Endothelial cell of umbilical vein (primary cell): Measurements from ENCODE around the gene CYP1A2. TPM values are rescaled to one million over a fixed set of nuclear protein-coding genes. Genes with fewer than 3 reads are reported as not detected.

Source experiments
- BruUV-seq: library from RNA; stranded (reverse); fragments of 400-500 nt; replicated peaks from 2 replicates; lab custom pipeline; 2021; lab: Mats Ljungman, UMichigan
- CTCF ChIA-PET: fragments of 300-600, 350-600 bp; sonication (Branson Sonifier 250); formaldehyde crosslinking; loops from one replicate; lab custom pipeline; 2021; ENCODE audit warnings: antibody characterized with exemption, inconsistent platforms; lab: Charles Lee
- POLR2A ChIA-PET: fragments of 300-600, 350-600 bp; sonication (Branson Sonifier 250); formaldehyde crosslinking; loops from one replicate; lab custom pipeline; 2021; ENCODE audit warnings: antibody characterized with exemption, inconsistent platforms; lab: Charles Lee
- DNase-seq: peaks from one replicate; pipeline ENCODE4 v3.0.0-alpha.2; 2011; ENCODE audit warnings: low read depth, low spot score
- FAIRE-seq: peaks from 2 replicates; lab custom pipeline; 2011; peaks lifted over from hg19 to GRCh38; lab: Jason Lieb, UNC
- H2AFZ ChIP-seq: 2 replicates; pipeline ENCODE4 v1.6.0; 2012; ENCODE audit warnings: low read depth, low read length, control low read depth, inconsistent platforms
- H3K27ac ChIP-seq: 2 replicates; pipeline ENCODE4 v1.5.1; 2011; ENCODE audit warnings: low read depth, mild to moderate bottlenecking, control low read depth, low read length, moderate library complexity; ENCODE audit not compliant: insufficient read depth
- H3K27me3 ChIP-seq, 2 experiments: 2 replicates each; pipeline versions ENCODE4 v1.6.0 to v1.6.1; 2011; ENCODE audit warnings: low read length in 2 of 2, mixed read lengths in 1 of 2; ENCODE audit not compliant: control insufficient read depth in 2 of 2, insufficient read depth in 2 of 2
- H3K36me3 ChIP-seq, 2 experiments: 2 replicates in 1 of 2; 3 replicates in 1 of 2; pipeline ENCODE4 v1.5.1; 2011; ENCODE audit warnings: low read length in 2 of 2, mild to moderate bottlenecking in 1 of 2, moderate library complexity in 1 of 2; ENCODE audit not compliant: control insufficient read depth in 2 of 2, insufficient read depth in 2 of 2; ENCODE audit errors: extremely low read depth in 1 of 2
- H3K4me1 ChIP-seq: 3 replicates; pipeline ENCODE4 v1.5.1; 2011; ENCODE audit warnings: mild to moderate bottlenecking, low read length; ENCODE audit not compliant: control insufficient read depth, insufficient read depth; ENCODE audit errors: extremely low read depth
- H3K4me2 ChIP-seq: 2 replicates; pipeline ENCODE4 v1.6.1; 2011; ENCODE audit warnings: low read length, control low read depth, mixed read lengths; ENCODE audit not compliant: insufficient read depth
- H3K4me3 ChIP-seq, 3 experiments: fragments of 200-600 bp in 1 of 3; sonication (generic), shearing (Covaris generic) in 1 of 3; replicated peaks in 1 of 3; 2 replicates each; pipeline ENCODE4 v1.5.1; 2011 to 2016; ENCODE audit warnings: control low read depth in 3 of 3, low read length in 3 of 3, mild to moderate bottlenecking in 2 of 3, inconsistent platforms in 1 of 3, low read depth in 1 of 3, moderate library complexity in 1 of 3; ENCODE audit not compliant: insufficient read depth in 1 of 3
- H3K79me2 ChIP-seq: 2 replicates; pipeline ENCODE4 v1.6.0; 2012; ENCODE audit warnings: low read length, inconsistent platforms; ENCODE audit not compliant: control insufficient read depth, insufficient read depth
- H3K9ac ChIP-seq: replicated peaks from 2 replicates; pipeline ENCODE3; 2011; ENCODE audit warnings: low read length, control low read depth; ENCODE audit not compliant: insufficient read depth; ENCODE audit errors: extremely low read depth
- H3K9me1 ChIP-seq: replicated peaks from 3 replicates; pipeline ENCODE4 v1.6.0; 2011; ENCODE audit warnings: mild to moderate bottlenecking, low read length; ENCODE audit not compliant: control insufficient read depth, insufficient read depth; ENCODE audit errors: extremely low read depth
- H3K9me3 ChIP-seq: replicated peaks from 2 replicates; pipeline ENCODE4 v1.5.1; 2012; ENCODE audit warnings: low read length, inconsistent platforms; ENCODE audit not compliant: control insufficient read depth, insufficient read depth
- H4K20me1 ChIP-seq: replicated peaks from 2 replicates; pipeline ENCODE3; 2011; ENCODE audit warnings: mild to moderate bottlenecking, low read length; ENCODE audit not compliant: control insufficient read depth, insufficient read depth; ENCODE audit errors: extremely low read depth
- CTCF ChIP-seq, 2 donors: IDR thresholded peaks; 1 replicate in 1 of 2; 2 replicates in 1 of 2; pipeline ENCODE4 v1.5.1; 2011; ENCODE audit warnings: low read length in 2 of 2, mild to moderate bottlenecking in 2 of 2, moderate library complexity in 2 of 2, control low read depth in 1 of 2, inconsistent platforms in 1 of 2, low read depth in 1 of 2; ENCODE audit not compliant: insufficient read depth in 1 of 2; ENCODE audit errors: extremely low read depth in 1 of 2
- EZH2 ChIP-seq: IDR thresholded peaks from 2 replicates; pipeline ENCODE4 v1.6.1; 2012; ENCODE audit warnings: borderline replicate concordance, low read depth, mild to moderate bottlenecking, moderate library complexity, low read length, inconsistent platforms; ENCODE audit not compliant: severe bottlenecking
- FOS ChIP-seq: IDR thresholded peaks from 2 replicates; pipeline ENCODE4 v1.6.1; 2011; ENCODE audit warnings: mild to moderate bottlenecking, low read length, moderate library complexity, borderline replicate concordance; ENCODE audit not compliant: insufficient read depth
- GATA2 ChIP-seq: IDR thresholded peaks from 2 replicates; pipeline ENCODE4 v1.7.0; 2011; ENCODE audit warnings: low read depth, mild to moderate bottlenecking, moderate library complexity, mixed read lengths, low read length; ENCODE audit not compliant: insufficient read length, insufficient read depth
- JUN ChIP-seq: IDR thresholded peaks from 2 replicates; pipeline ENCODE4 v1.6.1; 2011; ENCODE audit warnings: borderline replicate concordance, low read depth; ENCODE audit not compliant: insufficient read length, insufficient read depth
- MYC ChIP-seq: IDR thresholded peaks from one replicate; pipeline ENCODE4 v1.6.1; 2011; ENCODE audit warnings: mild to moderate bottlenecking, low read depth, low read length
- POLR2AphosphoS5 ChIP-seq: IDR thresholded peaks from 2 replicates; pipeline ENCODE4 v1.6.1; 2012; ENCODE audit warnings: low read depth, mild to moderate bottlenecking, control low read depth, low read length, moderate library complexity; ENCODE audit not compliant: insufficient read depth
- dilution Hi-C: fragments of 300-500 bp; cut with MboI; formaldehyde crosslinking; loops from one replicate; pipeline ENCODE4 v1.15.0; 2019; ENCODE audit warnings: low sequenced_read_pairs; ENCODE audit not compliant: extremely low pct_ligation_motif_present
- intact Hi-C: fragments of 100-400 bp; cut with micrococcal nuclease; formaldehyde crosslinking; loops from one replicate; pipeline ENCODE4 v1.10.0; 2022
- microRNA-seq: library from miRNA; unstranded; fragments of <30 nt; microRNA quantifications from one replicate; pipeline ENCODE4 v1.2.0, GENCODE V29; 2021; ENCODE audit warnings: borderline number of aligned reads, borderline replicate concordance
- polyA plus RNA-seq, 4 experiments: library from polyadenylated mRNA; depleted of rRNA in 3 of 4; stranded (reverse) in 3 of 4; unstranded in 1 of 4; fragments of >200 nt; gene quantifications; 2 replicates each; pipeline versions ENCODE4 v1.2.1 to v1.2.3, GENCODE V29; 2011 to 2012; ENCODE audit warnings: missing spikeins in 1 of 4
- small RNA-seq: library from RNA; depleted of rRNA; stranded (forward); fragments of <200 nt; gene quantifications from one replicate; pipeline ENCODE3, GENCODE V24; 2012; ENCODE audit warnings: low replicate concordance, low read depth; ENCODE audit not compliant: insufficient read depth, insufficient read length
- total RNA-seq: library from RNA; stranded (reverse); gene quantifications from 2 replicates; pipeline ENCODE4 v1.2.3, GENCODE V29; 2021

Gene CYP1A2
- total and polyA plus RNA-seq, 2 donors (not counting 3 experiments of a cell fraction or from before 2014, with no cell fraction given) = not detected

GRCh38 chr15:74804935-74805334, 56.3 kb downstream of the CYP1A2 start:
- Histone ChIP-seq H3K4me1 (no peaks in the 10 kb centered on the region), H3K9me3 (no peaks in the 10 kb centered on the region), H3K36me3 (peaks cover 3 to 29% of the 10 kb centered on the region in 2 experiments), H3K9ac (no peak overlapping the region), H3K27ac (no peak overlapping the region), H3K27me3 (no peaks in the 10 kb centered on the region), H3K9me1 (no peaks in the 10 kb centered on the region), H3K79me2 (no peaks in the 10 kb centered on the region), H3K4me2 (no peak overlapping the region), H2AFZ (no peak overlapping the region), H3K4me3 (no peak overlapping the region), H4K20me1 (no peaks in the 10 kb centered on the region)
- dilution Hi-C loops (no loop called here), intact Hi-C loops (no loop called here)
- no peak for TF ChIP-seq JUN
- TF ChIP-seq CTCF (IDR thresholded peaks at IDR 0.05; ENCODE audit: extremely low read depth in 1 of 2, insufficient read depth in 1 of 2, low read depth in 1 of 2, low read length in 2 of 2) = no peak
- TF ChIP-seq GATA2 = no peak
- no peak for TF ChIP-seq FOS
- no peak for TF ChIP-seq MYC
- no peak for TF ChIP-seq EZH2
- TF ChIP-seq POLR2AphosphoS5 = no peak
- POLR2A ChIA-PET = no interaction called here
- FAIRE-seq (no peak), DNase-seq (no peak)
- BruUV-seq = no TSS peak
- CTCF ChIA-PET = interaction anchor here (0.7 to 2.7 kb wide), 9 partner anchors 12 to 97 kb away, joined by 3 to 14 read pairs (median 4); partner anchors contain the start of genes CPLX3 and CSK

Small RNAs within 50 kb of the gene (microRNA-seq; reads per million reads assigned to microRNA genes)
- gene MIR4513 = not detected

Small RNAs within 50 kb of the gene (small RNA-seq; reads per million reads assigned to genes)
- gene MIR4513 = not detected

Other genes starting within 250 kb of the CYP1A2 start
- 9.5 and 10.0 TPM in 2 replicates for gene ARID3B, start 207.6 kb upstream of the CYP1A2 start, total RNA-seq
- 6.2 and 7.0 TPM in 2 replicates for gene ARID3B, start 207.6 kb upstream of the CYP1A2 start, polyA plus RNA-seq
- 69.2 and 75.5 TPM in 2 replicates for gene CLK3, start 133.0 kb upstream of the CYP1A2 start, total RNA-seq
- 97.9 and 121 TPM in 2 replicates for gene CLK3, start 133.0 kb upstream of the CYP1A2 start, polyA plus RNA-seq
- gene EDC3, start 52.8 kb upstream of the CYP1A2 start, total RNA-seq = 52.7 and 56.5 TPM in 2 replicates
- gene EDC3, start 52.8 kb upstream of the CYP1A2 start, polyA plus RNA-seq = 55.9 and 61.1 TPM in 2 replicates
- gene CYP1A1, start 23.3 kb upstream of the CYP1A2 start, total RNA-seq = 5.8 and 7.6 TPM in 2 replicates
- 12.8 and 13.1 TPM in 2 replicates for gene CYP1A1, start 23.3 kb upstream of the CYP1A2 start, polyA plus RNA-seq
- 89.1 and 104 TPM in 2 replicates for gene CSK, start 33.2 kb downstream of the CYP1A2 start, total RNA-seq
- 41.2 and 42.1 TPM in 2 replicates for gene CSK, start 33.2 kb downstream of the CYP1A2 start, polyA plus RNA-seq
- not detected in 2 replicates for gene LMAN1L, start 64.0 kb downstream of the CYP1A2 start, total RNA-seq
- not detected in 2 replicates for gene LMAN1L, start 64.0 kb downstream of the CYP1A2 start, polyA plus RNA-seq
- 0.16 TPM in 1 of 2 replicates, not detected in the other for gene CPLX3, start 77.8 kb downstream of the CYP1A2 start, total RNA-seq
- gene CPLX3, start 77.8 kb downstream of the CYP1A2 start, polyA plus RNA-seq = not detected in 2 replicates
- 29.0 and 36.0 TPM in 2 replicates for gene ULK3, start 94.3 kb downstream of the CYP1A2 start, total RNA-seq
- gene ULK3, start 94.3 kb downstream of the CYP1A2 start, polyA plus RNA-seq = 48.6 and 60.3 TPM in 2 replicates
- gene SCAMP2, start 124.5 kb downstream of the CYP1A2 start, total RNA-seq = 61.1 and 67.3 TPM in 2 replicates
- 250 and 256 TPM in 2 replicates for gene SCAMP2, start 124.5 kb downstream of the CYP1A2 start, polyA plus RNA-seq
- gene MPI, start 141.2 kb downstream of the CYP1A2 start, total RNA-seq = 27.7 and 36.3 TPM in 2 replicates
- gene MPI, start 141.2 kb downstream of the CYP1A2 start, polyA plus RNA-seq = 62.6 and 69.3 TPM in 2 replicates
- 57.0 and 73.0 TPM in 2 replicates for gene FAM219B, start 158.0 kb downstream of the CYP1A2 start, total RNA-seq
- gene FAM219B, start 158.0 kb downstream of the CYP1A2 start, polyA plus RNA-seq = 55.1 and 57.7 TPM in 2 replicates
- 220 and 232 TPM in 2 replicates for gene COX5A, start 189.2 kb downstream of the CYP1A2 start, total RNA-seq
- 102 and 134 TPM in 2 replicates for gene COX5A, start 189.2 kb downstream of the CYP1A2 start, polyA plus RNA-seq
- gene RPP25, start 207.9 kb downstream of the CYP1A2 start, total RNA-seq = 13.7 and 13.8 TPM in 2 replicates
- gene RPP25, start 207.9 kb downstream of the CYP1A2 start, polyA plus RNA-seq = 10.1 and 13.1 TPM in 2 replicates
- 1.9 and 4.4 TPM in 2 replicates for gene SCAMP5, start 246.7 kb downstream of the CYP1A2 start, total RNA-seq
- gene SCAMP5, start 246.7 kb downstream of the CYP1A2 start, polyA plus RNA-seq = 5.9 and 6.2 TPM in 2 replicates